ENCODE measurements around the gene PHLDA2.

PHLDA2 gene

DNA sequence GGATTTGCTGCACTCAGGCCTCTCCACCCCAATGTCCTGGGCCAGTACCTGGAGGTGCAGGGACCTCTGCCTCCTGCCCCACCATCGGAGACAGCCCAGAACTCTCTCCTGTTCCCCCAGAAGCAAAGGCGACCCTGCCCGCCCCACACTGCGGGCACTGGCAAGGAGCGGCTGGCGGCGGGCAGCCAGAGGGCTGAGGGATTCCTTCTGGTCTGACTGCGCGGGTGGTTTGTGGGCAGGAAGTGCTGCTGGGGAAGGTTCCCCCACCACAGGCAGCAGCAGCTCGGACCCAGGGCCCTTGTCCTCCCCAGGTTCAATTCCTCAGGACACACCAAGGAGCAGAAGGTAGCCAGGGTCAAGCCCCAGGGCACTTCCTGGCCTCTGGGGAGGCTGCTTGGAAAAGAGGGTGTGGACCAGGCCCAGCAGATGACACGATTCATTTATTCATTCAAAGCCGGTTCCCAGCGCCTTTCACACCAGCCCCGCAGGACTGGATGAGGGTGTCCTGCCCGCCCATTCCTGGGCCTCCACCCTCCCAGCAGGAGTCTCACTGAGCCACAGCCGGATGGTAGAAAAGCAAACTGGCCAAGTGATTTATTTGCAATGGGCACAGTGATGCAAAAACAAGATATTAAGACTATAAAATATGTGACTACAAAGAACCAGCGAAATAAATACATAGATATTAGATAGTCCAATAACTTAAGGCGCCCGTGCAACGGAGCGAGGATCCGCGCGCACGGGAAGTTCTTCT, 1.2 kb downstream of the PHLDA2 start:
- DNase-seq = no peak

GRCh38 chr11:2927121-2927800, 2.0 kb downstream of the PHLDA2 start:
- no peak for DNase-seq

DNA sequence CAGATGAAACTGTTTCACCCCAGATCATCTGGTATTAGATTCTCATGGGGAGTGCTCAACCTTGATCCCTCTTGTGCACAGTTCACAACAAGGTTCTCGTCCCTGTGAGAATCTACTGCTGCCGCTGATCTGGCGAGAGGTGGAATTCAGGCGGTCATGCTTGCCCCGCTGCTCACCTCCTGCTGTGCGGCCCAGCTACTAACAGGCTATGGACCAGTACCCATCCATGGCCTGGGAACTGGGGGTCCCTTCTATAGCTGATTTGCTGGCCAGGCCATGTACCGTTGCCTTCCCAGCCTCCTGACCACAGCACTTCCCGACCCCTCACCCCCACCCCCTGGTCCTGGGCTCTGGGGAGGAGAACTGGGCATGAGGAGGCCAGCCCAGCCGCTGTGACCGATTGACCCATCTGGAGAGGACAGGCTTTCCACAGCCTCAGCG, 2.6 kb downstream of the PHLDA2 start:
- no peak for DNase-seq

DNA sequence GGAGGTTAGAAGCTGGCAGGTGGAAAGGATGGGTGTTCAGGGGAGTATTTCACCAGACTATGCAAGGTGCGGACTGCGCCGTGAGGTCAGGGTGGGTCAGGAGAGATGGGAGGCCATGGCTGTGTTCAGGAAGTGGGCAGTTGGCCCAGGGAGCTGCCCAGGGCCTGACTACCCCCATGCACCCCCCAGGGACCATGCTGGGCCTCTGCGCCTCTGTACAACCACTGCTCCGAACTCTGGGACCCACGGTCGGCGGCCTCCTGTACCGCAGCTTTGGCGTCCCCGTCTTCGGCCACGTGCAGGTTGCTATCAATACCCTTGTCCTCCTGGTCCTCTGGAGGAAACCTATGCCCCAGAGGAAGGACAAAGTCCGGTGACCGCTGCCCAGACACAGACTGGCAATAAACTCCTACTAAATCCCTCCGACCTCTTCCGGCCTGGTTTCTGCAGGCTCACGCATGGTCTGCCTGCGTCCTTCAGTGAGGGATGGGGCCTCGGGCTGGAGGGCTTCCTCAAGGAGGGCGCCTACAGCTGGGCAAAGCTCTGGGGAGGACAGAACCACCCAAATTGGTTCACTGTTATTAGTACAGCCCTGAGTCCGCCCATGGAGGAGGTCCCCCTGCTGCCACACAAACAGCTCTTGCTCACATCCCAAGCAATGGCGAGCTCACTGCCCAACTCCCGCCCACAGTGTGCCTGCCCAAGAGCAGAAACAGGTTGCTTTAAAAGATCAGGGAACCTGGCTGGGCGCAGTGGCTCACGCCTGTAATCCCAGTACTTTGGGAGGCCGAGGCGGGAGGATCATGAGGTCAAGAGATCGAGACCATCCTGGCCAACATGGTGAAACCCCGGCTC, 4.2 kb downstream of the PHLDA2 start:
- no peak for DNase-seq

GRCh38 chr11:2924381-2924780, 4.8 kb downstream of the PHLDA2 start:
- DNase-seq = no peak

- DNase-seq = no peak
These were observed 5.5 kb downstream of the PHLDA2 start for GRCh38 chr11:2923446-2924375.

DNA sequence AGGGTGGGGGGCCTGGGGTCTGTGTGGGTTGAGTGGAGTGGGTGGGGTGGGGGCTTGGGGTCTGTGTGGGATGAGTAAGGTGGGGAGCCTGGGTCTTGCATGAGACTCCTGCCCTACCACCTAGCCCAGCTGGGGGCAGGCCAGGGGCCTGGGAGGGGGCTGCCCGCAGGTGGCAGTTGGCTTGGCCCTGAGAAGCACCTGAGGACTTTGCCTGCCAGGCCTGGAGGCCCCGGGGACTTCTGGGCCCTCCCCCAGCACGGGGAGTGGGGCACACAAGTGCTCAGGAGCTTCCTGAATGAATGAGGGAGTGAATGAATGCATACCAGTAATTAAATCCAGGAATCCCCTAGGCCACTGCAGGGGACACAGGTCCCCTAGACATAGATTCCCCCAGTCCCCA, 6.6 kb downstream of the PHLDA2 start:
- no peak for DNase-seq

- DNase-seq = no peak
These were observed 7.3 kb downstream of the PHLDA2 start for GRCh38 chr11:2921742-2922493.

DNA sequence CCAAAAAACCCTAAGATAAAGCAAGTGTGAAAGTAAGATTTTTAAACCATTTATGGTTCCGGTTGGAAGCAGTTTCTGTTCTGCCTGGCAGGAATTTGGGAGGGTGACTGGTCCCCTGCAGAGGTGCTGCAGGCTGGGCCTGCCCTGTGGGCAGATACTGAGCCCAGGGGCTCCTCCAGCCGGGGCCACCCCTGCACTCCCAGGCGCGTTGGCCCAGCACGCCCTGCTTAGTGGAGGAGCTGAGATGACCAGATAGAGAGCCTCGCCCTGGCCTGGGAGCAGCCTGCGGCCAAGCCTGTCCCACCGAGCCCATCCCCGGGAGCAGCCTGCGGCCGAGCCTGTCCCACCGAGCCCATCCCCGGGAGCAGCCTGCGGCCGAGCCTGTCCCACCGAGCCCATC, 8.0 kb downstream of the PHLDA2 start:
- no peak for DNase-seq

DNA sequence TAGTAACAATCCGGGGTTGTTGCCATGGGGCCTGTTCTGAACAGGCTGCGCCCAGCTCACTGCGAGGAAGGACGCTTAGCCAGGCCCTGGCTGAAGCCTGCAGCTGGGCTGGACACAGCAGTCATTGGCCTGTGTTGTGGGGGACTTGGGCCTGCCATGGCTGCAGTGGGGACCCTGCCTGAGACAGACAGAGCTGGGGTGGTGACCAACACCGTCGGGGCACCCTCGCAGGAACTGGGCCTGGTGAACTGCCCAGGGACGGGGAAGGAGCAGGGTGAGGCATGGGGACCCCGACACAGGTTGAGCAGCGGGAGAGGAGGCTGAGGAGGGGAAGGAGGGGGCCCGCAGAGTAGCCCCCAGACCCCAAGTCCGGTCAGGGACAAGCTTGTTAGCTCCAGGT, 8.9 kb downstream of the PHLDA2 start:
- DNase-seq = no peak

DNA sequence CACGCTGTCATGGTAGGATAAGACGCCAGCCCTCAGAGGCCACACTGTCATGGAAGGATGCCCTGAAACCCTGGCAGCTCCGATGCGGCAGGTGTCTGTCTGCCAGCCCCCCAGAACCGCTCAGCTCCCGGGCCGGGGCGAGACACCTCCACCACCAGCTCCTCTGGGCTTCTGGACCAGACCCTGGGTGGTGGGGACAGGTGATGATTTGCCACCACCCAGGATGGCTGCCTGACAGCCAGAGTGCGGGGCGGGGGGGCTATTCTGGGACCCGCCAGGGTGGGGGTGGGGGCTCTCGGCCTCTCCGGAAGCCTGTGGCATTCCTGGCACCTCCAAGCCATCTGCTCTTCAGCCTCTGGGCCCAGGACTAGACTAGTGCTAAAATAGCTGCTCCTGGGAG, 9.4 kb downstream of the PHLDA2 start:
- DNase-seq = no peak

- no peak for DNase-seq
These were observed 10.0 kb downstream of the PHLDA2 start for GRCh38 chr11:2919188-2919587.

- no peak for DNase-seq
These were observed 11.3 kb downstream of the PHLDA2 start for GRCh38 chr11:2917842-2918490.

DNA sequence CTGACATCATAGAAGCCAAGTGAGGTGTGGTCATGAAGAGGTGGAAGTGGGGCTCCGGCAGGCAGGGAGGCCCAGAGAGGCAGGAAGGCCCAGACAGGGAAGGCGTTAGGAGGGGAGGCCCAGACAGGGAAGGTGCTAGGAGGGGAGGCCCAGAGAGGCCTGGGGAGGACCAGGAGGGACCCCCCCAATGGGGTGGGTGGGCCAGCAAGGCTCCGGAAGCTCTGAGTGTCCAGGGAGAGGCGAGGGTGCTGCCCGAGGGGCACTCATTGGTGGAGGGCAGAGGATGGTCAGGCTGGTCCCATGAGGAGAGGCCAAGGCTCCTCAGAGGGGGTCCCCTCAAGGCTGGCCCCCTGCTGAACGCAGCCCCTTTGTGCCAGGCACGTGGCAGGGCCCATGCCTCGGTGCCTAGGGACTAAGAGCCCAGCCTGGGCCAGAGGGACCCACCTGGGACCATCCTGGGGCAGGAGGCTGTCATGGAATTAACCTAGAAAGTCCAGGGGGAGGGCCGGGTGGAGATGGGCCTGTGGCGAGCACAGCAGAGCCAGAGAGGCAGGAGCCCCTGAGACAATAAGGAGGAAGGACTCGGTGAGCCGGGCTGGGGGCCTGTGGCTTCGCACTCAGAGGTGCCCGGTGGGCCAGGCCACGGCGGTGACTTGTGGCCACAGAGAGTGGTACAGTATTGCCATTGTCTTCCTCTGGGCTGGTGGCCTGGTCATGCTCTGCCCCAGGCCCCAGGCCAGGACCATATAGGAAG, 12.2 kb downstream of the PHLDA2 start:
- DNase-seq = no peak

- DNase-seq = no peak
These were observed 12.9 kb downstream of the PHLDA2 start for GRCh38 chr11:2916114-2916891.

DNA sequence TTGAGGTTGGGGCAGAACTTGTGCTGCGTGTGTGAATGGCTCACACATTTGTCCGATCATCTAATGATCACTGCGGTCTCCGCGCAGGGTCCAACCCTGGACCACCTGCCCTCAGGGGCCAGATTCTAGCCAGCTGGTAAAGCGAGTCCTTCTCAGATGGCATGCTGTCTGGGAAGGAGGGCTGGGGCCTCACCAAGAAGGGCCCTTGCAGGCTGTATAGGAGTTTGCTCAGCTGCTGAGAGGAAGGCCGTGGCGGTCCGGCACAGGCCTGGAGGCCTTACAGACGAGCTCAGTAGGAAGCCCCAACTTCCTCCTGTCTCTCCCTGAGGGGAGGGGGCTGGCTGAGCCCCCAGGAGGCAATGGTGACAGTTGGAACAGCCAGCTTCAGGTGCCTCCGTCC, 13.7 kb downstream of the PHLDA2 start:
- no peak for DNase-seq

DNA sequence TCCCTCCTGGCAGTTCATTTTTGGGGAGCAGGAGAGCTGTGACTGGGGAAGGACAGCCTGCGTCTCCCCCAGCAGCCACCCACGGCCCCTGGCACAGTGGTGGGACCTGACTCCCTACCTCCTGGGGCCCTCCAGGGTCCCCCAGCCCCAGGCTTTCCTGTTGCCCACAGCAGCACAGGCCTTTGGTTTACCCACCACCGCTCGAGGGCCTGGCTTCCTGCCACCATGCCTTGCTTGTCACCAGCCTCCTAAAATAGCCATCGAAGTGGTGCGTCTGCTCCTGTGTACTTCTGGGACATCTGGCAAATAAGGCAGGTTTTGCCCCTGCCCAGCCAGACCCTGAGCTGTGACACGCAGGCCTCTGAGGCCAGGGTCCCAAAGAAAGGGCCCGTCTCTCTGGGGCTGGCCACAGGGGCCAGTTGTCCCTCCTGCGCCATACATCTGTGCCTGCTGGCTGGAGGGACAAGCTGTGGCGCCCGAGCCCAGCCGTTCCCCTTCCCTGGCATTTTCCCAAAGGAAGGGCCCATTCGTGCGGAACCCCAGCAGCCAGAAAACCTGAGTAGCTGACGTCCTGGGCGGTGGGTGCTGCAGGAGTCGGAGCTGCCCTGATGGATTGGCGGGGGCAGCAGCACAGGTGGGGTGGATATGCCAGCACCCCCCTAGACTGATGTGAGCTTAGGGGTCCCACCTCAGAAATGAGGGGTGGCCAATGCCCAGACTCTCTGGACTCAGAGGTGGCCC, 14.6 kb downstream of the PHLDA2 start:
- no peak for DNase-seq

DNA sequence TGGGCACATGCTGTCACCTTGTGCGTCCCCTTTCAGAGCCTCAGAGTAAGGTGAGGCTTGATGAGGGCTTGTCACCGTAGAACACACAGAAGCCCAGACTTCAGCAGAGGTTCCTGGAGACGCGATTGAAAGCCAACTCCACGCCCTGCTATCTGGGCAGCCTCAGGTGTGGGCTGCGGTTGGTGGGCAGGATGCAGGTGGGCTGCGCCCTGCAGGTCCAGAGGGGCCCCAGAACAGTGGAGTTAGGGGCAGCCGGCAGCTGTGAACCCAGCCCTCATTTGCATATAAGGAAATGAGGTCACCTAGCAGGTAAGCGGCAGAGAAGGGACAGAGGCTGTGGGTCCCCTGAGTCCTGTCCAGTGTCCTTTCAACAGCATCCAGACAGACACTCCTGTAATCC, 15.4 kb downstream of the PHLDA2 start:
- no peak for DNase-seq

DNA sequence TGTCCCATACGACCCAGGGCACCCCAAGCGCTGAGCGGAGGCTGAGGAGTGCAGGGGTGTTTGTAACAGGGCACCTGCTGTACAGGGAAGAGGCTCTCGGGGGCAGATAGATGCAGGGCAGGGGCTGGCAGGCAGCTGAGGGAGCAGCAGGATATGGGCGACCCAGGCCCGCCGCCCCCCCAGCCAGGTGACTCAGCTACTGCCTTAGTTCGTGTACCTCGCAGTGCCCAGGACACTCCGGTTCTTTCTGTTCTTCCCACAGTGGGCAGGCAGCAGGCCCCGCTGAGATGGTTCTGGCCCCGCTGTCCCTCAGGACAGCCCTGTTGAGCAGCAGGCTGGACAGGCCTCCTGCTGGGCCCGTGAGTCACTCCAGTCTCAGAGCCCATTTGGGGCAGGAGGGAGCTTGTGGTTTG, 16.2 kb downstream of the PHLDA2 start:
- no peak for DNase-seq

Measured in NCI-H1105 treated with DMSO at 0.1 percent for 48 hours (cell line).